Measurements from ENCODE around the gene PMAIP1.

- TF ChIP-seq CTCF (optimal IDR thresholded peaks at IDR 0.05 in 1 of 3, IDR thresholded peaks at IDR 0.05 in 1 of 3, conservative IDR thresholded peaks at IDR 0.05 in 1 of 3; ENCODE audit: extremely low read depth in 1 of 3, insufficient read depth in 2 of 3, low read length in 3 of 3) (no peak), EZH2 (IDR thresholded peaks at IDR 0.05; ENCODE audit: low read length) (no peak)
These were observed 1.0 kb upstream of the PMAIP1 start for GRCh38 chr18:59898609-59899297.
